HG03159 (cell line): ENCODE results near the gene DHODH.
"Not testable (repeated sequence)": the region's sequence is repeated elsewhere in the genome, so short reads cannot be mapped to it uniquely, and the experiment has no call there.

Experiments
- ATAC-seq: cut with Tn5 transposase; IDR thresholded peaks from one replicate; pipeline ENCODE4 v1.9.1; 2021; ENCODE audit warnings: mild to moderate bottlenecking, moderate library complexity; ENCODE audit not compliant: unreplicated experiment

DHODH gene

DNA sequence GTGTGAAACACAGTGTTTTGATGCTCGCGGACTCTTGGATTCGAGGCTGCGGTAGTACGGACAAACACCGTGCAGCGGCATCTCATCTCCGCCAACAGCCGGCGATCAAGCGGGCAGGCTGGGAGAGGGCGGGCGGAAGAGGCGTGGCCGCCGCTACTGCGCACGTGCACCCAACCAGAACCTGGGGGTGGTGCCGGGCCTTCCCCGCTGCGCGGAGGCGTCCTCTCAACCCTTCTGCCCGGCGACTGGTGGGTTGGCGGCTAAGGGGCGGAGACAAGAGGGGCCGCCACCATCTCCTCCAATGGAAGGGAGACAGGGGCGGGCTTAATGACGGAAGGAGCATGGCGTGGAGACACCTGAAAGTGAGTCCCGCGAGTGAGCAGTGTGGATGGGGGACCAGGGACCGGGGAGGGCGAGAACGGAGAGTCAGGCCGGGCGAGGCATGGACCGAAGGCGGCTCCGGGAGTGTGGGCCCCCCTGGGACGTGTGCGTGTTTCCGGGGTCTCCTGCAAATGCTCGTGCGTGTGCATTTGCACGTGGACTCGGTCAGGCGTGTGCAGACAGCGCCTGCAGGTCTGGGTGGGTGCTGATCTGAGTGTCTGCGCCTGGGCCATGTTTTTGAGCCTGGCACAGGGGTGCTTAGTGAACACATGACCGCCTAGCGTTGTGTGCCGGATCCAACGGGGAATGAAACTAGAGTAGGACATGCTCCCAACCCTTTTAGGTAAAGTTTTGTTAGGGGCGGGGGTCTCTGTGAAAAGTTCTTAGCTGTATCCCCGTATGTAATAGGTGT is at the start of gene DHODH:
DHODH (plus strand) TSS at position 321 of the 793 bp plus-strand sequence; CDS start at position 342, 21 bp downstream.
- peak; percentile 99 for ATAC-seq

- ATAC-seq, result peak; percentile 66
Measured at GRCh38 chr16:71961066-71962039, 47.2 kb upstream of the DHODH start.

DNA sequence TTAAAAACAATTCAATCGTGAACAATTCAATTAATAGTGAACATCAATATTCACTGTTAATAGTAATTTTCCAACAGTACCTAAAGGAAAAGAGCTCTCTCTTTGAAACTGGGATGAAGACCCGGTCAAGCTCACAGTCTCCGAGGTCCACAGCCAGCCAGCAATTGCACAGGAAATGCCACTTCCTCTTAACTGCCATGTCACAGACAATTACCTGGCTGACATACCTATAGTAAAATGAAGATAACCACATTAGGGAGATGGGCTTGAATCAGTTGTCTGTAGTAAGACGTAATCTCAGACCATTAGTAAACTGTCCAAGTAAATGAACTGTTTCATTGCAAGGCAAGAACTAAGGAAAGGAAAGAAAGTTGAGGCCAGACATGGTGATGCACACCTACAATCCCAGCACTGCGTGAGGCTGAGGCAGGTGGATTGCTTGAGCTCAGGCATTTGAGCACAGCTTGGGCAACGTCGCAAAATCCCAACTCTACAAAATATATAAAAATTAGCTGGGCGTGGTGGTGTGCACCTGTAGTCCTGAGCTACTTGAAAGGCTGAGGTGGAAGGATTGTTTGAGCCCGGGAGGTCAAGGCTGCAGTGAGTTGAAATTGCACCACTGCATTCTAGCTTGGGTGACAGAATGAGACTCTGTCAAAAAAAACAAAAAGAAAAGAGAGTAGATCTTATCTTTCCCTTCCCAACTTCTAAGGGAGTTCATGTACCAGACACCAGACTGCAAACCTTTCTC is 45.2 kb upstream of the DHODH start:
- ATAC-seq, result no peak

DNA sequence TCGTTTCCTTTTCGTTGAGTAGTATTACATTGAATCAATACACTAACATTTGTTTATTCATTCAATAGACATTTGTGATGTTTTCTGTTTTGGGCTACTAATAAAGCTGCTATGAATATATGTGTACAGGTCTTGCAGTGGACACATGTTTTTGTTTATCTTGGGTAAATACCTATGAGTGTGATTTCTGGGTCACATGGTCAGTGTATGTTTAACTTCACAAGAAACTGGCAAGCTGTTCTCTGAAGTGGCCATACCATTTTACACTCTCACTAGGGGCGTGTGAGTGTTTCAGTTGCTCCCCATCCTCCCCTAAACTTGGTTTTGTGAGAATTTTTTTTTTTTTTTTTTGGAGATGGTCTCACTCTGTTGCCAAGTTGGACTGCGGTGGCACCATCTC is 43.3 kb upstream of the DHODH start:
- no peak for ATAC-seq

DNA sequence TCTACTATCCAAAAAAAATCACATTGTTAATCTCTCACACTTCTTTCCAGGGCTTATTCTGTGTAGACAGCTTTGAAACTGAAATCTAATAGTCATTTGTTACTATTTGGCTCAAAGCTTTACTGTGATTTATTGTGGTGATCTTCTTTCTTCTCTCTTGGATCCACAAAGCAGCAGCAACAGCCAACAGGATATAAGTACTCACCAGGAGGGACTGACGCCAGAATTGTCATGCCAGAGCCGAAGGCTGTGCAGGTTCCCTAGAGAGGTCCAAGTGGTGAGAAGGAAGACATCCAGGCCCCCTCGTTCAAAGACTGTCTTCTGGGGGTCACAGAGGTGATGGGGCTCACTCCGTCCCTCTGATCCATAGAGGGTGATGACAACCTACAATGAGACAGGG is 41.6 kb upstream of the DHODH start:
- ATAC-seq, result no peak

- no peak for ATAC-seq
Measured at GRCh38 chr16:71969353-71969752, 39.2 kb upstream of the DHODH start.

GRCh38 chr16:71971571-71971970 is 37.0 kb upstream of the DHODH start:
- no peak for ATAC-seq

DNA sequence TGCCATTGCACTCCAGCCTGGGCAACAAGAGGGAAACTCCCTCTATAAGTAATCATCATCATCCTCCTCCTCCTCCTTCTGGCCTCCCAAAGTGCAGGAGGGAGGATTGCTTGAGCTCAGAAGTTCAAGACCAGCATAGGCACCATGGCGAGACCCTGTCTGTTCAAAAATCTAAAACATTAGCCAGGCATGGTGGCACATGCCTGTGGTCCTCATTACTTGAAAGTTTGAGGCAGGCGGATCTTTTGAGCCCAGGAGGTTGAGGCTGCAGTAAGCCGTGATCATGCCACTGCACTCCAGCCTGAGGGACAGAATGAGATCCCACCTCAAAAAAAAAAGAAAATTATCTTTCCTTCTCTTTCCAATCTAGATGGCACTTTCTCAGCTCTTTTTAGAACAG is 36.2 kb upstream of the DHODH start:
- no peak for ATAC-seq

- ATAC-seq, result no peak
Measured at GRCh38 chr16:71973001-71973400, 35.5 kb upstream of the DHODH start.

DNA sequence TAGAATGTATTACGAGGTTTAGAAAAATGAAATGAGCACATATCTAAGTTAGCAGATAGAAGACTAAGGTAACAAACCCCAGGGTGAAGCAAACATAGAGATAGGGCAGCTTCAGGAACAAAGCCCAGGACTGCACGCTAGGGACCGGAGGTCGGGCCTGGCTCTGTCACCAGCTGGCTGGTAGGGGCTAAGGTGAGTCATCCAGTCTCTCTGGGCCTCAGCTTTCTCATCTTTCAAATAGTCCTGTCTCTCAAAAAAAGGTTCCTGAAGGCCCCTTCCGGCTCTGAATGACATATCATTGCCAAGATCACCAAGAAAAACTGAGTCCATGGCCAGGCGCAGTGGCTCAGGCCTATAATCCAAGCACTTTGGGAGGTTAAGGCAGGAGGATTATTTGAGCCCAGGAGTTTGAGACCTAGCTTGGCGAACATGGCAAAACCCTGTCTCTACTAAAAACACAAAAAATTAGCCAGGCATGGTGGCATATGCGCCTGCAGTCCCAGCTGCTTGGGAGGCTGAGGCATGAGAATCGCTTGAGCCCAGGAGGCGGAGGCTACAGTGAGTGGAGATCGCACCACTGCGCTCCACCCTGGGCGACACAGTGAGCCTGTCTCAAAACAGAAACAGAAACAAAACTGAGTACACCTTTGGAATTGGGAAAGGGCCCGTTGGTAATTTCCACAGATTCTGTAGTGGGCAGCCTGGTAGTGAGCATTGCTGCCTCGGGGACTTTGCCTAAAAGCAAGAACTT is 34.3 kb upstream of the DHODH start:
- ATAC-seq, result no peak

DNA sequence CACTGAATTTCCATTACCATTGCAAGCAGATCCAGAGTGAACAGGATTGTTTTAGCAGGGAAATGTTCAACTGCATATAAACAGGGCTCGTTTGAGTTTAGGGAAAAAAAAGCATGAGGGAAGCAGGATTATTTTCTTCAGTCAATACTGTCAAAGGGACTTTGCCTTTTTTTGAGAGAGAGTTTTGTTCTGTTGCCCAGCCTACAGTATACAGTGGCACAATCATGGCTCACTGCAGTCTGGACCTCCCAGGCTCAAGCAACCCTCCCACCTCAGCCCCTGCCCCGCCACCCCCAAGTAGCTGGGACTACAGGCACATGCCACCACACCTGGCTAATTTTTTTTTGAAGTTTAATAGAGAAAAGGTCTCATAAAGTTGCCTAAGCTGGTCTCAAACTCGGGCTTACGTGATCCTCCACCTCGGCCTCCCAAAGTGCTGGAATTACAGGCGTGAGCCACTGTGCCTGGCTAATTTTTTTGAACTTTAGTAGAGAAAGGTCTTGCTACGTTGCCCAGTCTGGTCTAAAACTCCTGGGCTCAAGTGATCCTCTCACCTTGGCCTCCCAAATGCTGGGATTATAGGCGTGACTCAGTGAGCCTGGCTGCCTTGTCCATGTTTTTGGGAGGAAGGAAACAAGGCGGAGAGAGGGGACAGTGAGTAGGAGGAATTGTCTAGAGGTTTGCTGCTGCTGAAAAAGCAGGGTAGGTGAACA is 23.1 kb upstream of the DHODH start:
- no peak for ATAC-seq

- no peak for ATAC-seq
Measured at GRCh38 chr16:71986131-71986530, 22.4 kb upstream of the DHODH start.

GRCh38 chr16:71995038-71995437 is 13.5 kb upstream of the DHODH start:
- no peak for ATAC-seq

DNA sequence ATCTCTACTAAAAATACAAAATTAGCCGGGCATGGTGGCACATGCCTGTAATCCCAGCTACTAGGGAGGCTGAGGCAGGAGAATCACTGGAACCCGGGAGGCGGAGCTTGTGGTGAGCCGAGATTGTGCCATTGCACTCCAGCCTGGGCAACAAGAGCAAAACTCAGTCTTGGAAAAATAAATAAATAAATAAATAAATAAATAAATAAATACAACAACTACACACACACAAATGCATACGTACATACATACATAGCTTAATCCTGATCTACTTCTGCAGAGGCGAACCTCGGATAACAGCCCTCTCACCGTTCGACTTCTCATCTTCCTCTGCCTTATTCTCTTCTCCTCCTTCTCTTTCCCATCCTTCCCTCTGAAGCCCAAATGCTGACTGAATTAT is 11.0 kb upstream of the DHODH start:
- not testable (repeated sequence) for ATAC-seq

DNA sequence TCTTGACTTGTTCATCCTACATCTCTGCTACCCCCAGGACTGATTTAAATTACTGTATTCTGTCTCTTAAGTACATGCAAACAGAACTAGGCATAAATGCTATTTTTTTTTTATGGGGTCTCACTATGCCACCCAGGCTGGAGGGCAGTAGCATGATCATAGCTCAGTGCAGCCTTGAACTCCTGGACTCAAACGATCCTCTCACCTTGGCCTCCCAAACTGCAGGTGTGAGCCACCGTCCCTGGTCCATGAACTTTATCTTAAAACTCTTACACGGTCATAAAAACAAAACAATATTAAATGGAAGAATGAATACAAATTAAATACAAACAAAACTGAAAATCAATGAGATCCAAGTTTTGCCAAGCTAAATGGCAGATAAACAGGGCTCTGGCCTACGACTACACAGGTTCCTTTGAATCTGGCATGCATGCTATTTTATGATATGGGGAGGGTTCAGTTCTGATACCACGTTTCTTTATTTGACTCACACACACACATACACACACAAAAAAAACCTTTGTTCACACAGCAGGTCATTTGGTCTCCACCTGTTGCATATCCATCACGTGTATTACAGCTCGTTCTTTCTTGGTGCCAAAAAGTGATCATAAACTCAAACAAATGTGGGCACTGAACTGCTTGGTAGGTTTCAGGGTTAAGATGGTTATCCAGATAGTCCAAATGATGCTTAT is 7.2 kb upstream of the DHODH start:
- no peak for ATAC-seq

DNA sequence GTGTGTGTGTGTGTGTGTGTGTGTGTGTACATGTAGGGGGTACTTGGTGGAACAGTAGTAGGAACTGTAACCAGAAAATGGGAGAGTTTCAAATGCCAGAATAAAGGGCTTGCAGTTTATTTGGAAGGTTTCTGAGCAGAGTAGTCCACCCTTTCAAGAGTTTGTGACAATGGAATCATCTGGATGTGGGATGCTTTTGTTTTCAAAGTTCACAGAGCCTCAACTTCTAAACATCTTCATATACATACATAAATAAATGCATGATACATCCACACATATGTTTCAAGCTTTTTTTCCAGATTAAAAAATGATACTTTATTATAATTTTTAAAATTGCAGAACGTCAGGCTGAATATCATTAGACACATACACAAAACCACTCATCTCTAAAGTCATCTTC is 5.9 kb upstream of the DHODH start:
- ATAC-seq, result no peak

- ATAC-seq, result not testable (repeated sequence)
Measured at GRCh38 chr16:72008065-72008423, 500 bp upstream of the DHODH start.

GRCh38 chr16:72009779-72010178 is 1.2 kb downstream of the DHODH start:
- ATAC-seq, result no peak

- no peak for ATAC-seq
Measured at GRCh38 chr16:72012607-72013006, 4.1 kb downstream of the DHODH start.
